Measurements from ENCODE around the gene DNAJC7.

DNA sequence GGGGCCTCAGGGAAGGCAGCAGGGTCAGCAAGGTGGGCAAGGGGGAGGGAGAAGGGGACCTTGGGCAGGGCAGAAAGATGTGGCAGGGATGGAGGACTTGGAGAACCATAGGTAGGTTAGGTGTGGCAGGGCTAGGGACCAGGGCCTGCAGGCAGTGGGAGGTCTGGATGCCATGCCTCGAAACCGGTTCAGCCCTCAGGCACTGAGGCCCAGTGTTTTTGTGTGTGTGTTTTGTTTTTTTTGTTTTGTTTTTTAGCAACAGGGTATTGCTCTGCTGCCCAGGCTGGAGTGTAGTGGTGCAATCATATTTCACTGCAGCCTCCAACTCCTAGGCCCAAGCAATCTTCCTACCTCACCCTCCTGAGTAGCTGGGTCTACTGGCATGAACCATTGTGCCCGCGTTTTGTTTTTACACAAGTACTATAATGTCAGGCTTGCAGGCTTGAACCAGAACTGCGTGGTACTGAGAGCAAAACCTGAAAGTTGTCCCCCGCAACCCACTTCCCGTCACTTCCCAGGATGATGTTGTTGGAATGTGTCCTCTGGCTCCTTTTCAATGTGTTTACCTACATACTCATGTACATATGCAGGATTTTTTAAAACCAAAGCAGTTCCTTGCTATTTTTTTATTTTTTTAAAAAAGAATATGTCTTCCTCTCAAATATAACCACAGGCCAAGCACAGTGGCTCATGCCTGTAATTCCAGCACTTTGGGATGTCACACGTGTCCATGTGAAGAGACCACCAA is 74.4 kb downstream of the DNAJC7 start:
- TF ChIP-seq CTCF (IDR thresholded peaks at IDR 0.05; ENCODE audit: insufficient read depth, low read length, poor library complexity, severe bottlenecking) (no peak), EZH2phosphoT487 (conservative IDR thresholded peaks at IDR 0.05; ENCODE audit: low read length) (no peak)
